ENCODE data around the gene DTYMK. TPM values are rescaled to one million over a fixed set of nuclear protein-coding genes. Genes with fewer than 3 reads are reported as not detected.
A peak's percentile ranks its signal among the peaks of the same experiment; 100 is the strongest.

The DTYMK gene
- total and polyA plus RNA-seq, 2 of the 4 experiments (the other 2 are of a cell fraction): 31.7 to 50.1 TPM

GRCh38 chr2:241680827-241681599 is 5.6 kb downstream of the DTYMK start:
- peak overlapping the region; percentile 84 for H2BK5ac ChIP-seq (ENCODE audit: low read depth, low read length, poor library complexity, severe bottlenecking)
- peaks cover 22 to 57% of the 10 kb centered on the region in 2 experiments for H3K79me1 ChIP-seq (ENCODE audit: low read depth in 1 of 2, low read length in 2 of 2)
- 0 out of 2 replicates have a peak, but pooled peaks cover 3% of the 10 kb centered on the region for H3K9me1 ChIP-seq (ENCODE audit: insufficient read depth, low read length)
- no TSS peak for BruUV-seq (replicated peaks)
- peak overlapping the region; percentile 48; the same call in 1 of the 2 replicates for H4K91ac ChIP-seq (ENCODE audit: insufficient read depth, low read depth, low read length)
- DNase-seq (peak; percentile 99), ATAC-seq (ENCODE audit: low read depth) (peak; percentile 96)
- peak overlapping the region; percentile 64 for H2AK5ac ChIP-seq (ENCODE audit: low read depth, low read length)
- 20% methylated on average over 2 of the region's 14 CpGs; no CpG with 5 or more reads in 1 of the 2 experiments for WGBS, 2 experiments (ENCODE audit: extremely low coverage in 2 of 2, insufficient read length in 1 of 2)
- peak overlapping the region; percentile 6 for H2AFZ ChIP-seq (replicated peaks; ENCODE audit: low read length, poor library complexity)
- peak overlapping the region; percentile 52; the same call in 1 of the 2 replicates for H2BK120ac ChIP-seq (ENCODE audit: low read depth, low read length)
- H2AK9ac ChIP-seq (replicated peaks; ENCODE audit: low read depth, low read length, poor library complexity): peak overlapping the region; percentile 70
- ChIA-PET POLR2A (ENCODE audit: unreplicated experiment) (no interaction called here), CTCF (no interaction called here)
- H4K8ac ChIP-seq (ENCODE audit: low read depth in 2 of 2, low read length in 2 of 2): peak overlapping the region; percentile 24 to 43; a peak in 2 of 4 replicates
- H3K4me1 ChIP-seq (ENCODE audit: control insufficient read depth, insufficient read depth, low read length): peaks cover 11% of the 10 kb centered on the region
- H4K20me1 ChIP-seq (ENCODE audit: insufficient read depth, low read length): peaks cover 15% of the 10 kb centered on the region; the same call in 1 of the 2 replicates
- H3K9ac ChIP-seq (ENCODE audit: low read depth, low read length): 0 out of 2 replicates have a peak overlapping the region, but pooled peaks have one; percentile 11
- H3K4me3 ChIP-seq (ENCODE audit: insufficient read depth, low read depth, low read length): no peak overlapping the region
- H3K4me2 ChIP-seq (ENCODE audit: low read depth, low read length): peak overlapping the region; percentile 76
- intact Hi-C loops (cut with micrococcal nuclease) (no loop called here), dilution Hi-C loops (cut with HindIII; ENCODE audit: low sequenced_read_pairs, unreplicated experiment) (no loop called here), in situ Hi-C loops (cut with MboI; ENCODE audit: low sequenced_read_pairs) (no loop called here)
- peak overlapping the region; percentile 57 for H2BK20ac ChIP-seq (ENCODE audit: low read depth, low read length)
- peak overlapping the region; percentile 65; the same call in 1 of the 2 replicates for H3K56ac ChIP-seq (ENCODE audit: extremely low read depth, insufficient read depth, low read length)
- peaks cover 33% of the 10 kb centered on the region for H3K36me3 ChIP-seq (ENCODE audit: control insufficient read depth, insufficient read depth, low read length)
- H4K5ac ChIP-seq (ENCODE audit: low read depth, low read length): no peak overlapping the region
- no peak overlapping the region for H2BK15ac ChIP-seq (ENCODE audit: low read depth, low read length)
- H3K23ac ChIP-seq (ENCODE audit: low read depth, low read length): peak overlapping the region; percentile 90
- peak overlapping the region; percentile 65 for H3K14ac ChIP-seq (replicated peaks; ENCODE audit: low read depth, low read length)
- H3K9me3 ChIP-seq (ENCODE audit: control insufficient read depth, insufficient read depth, low read length): no peaks in the 10 kb centered on the region
- peak overlapping the region; percentile 76 for H3K27ac ChIP-seq (ENCODE audit: insufficient read depth, low read length)
- no peak overlapping the region for H3K18ac ChIP-seq (ENCODE audit: low read depth, low read length)
- H3K4ac ChIP-seq (ENCODE audit: low read depth, low read length): peak overlapping the region; percentile 67
- H3K27me3 ChIP-seq (ENCODE audit: control insufficient read depth, insufficient read depth, low read length): no peaks in the 10 kb centered on the region
- no peak for TF ChIP-seq ELK1 (IDR thresholded peaks at IDR 0.05; ENCODE audit: borderline replicate concordance, low read depth, low read length)
- TF ChIP-seq USF2 (IDR thresholded peaks at IDR 0.05; ENCODE audit: low read depth, low read length): peak; percentile 47; the same call in 1 of the 2 replicates
- TF ChIP-seq CEBPB (IDR thresholded peaks at IDR 0.05; ENCODE audit: low read depth, low read length): peak; percentile 22; the same call in 1 of the 2 replicates
- TF ChIP-seq BHLHE40 (IDR thresholded peaks at IDR 0.05; ENCODE audit: low read depth, low read length): peak; percentile 75
- peak; percentile 82 for TF ChIP-seq RCOR1 (IDR thresholded peaks at IDR 0.05; ENCODE audit: insufficient replicate concordance, low read length)
- peak; percentile 26; the same call in 1 of the 2 replicates for TF ChIP-seq NFE2L2 (IDR thresholded peaks at IDR 0.05; ENCODE audit: low read depth, low read length)
- TF ChIP-seq MAZ (IDR thresholded peaks at IDR 0.05; ENCODE audit: borderline replicate concordance, low read depth, low read length): peak; percentile 57; the same call in 1 of the 2 replicates
- TF ChIP-seq CHD1 (IDR thresholded peaks at IDR 0.05; ENCODE audit: low read depth, low read length): no peak
- TF ChIP-seq RAD21 (IDR thresholded peaks at IDR 0.05; ENCODE audit: low read length): no peak
- no peak for TF ChIP-seq SMC3 (IDR thresholded peaks at IDR 0.05; ENCODE audit: low read depth, low read length)
- TF ChIP-seq CTCF (conservative IDR thresholded peaks at IDR 0.05; ENCODE audit: low read depth, low read length): no peak
- TF ChIP-seq MXI1 (IDR thresholded peaks at IDR 0.05; ENCODE audit: borderline replicate concordance, low read depth, low read length): peak; percentile 63; the same call in 1 of the 2 replicates
- no peak for TF ChIP-seq RFX5 (IDR thresholded peaks at IDR 0.05; ENCODE audit: low read depth, low read length)
